Measurements from ENCODE around the gene DLG2.

The DLG2 gene

DNA sequence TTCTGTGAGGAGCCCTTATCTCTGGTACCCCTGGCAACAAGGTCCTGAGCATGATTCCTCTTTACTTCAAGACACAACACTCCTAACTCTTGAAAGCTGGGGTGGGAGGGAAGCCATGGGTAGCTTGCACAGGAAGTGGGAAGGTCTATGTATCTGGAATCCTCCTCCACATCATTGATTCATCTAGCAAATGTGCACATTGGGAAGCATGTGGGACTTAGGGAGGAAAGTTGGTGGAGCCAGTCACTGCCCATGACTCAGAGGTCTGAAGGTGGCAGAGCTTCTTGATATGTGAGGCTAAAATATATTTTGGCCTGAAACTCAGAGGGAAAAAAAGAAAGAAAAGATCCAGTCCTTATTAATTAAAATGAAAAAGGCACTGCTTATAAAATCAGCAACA is 1000.9 kb downstream of the DLG2 start:
- no peak for TF ChIP-seq TEAD4 (IDR thresholded peaks at IDR 0.05)
- TF ChIP-seq YY1 (IDR thresholded peaks at IDR 0.05; ENCODE audit: low read depth) = no peak
- no peak for TF ChIP-seq FOXM1 (IDR thresholded peaks at IDR 0.05; ENCODE audit: borderline replicate concordance, low read depth)

DNA sequence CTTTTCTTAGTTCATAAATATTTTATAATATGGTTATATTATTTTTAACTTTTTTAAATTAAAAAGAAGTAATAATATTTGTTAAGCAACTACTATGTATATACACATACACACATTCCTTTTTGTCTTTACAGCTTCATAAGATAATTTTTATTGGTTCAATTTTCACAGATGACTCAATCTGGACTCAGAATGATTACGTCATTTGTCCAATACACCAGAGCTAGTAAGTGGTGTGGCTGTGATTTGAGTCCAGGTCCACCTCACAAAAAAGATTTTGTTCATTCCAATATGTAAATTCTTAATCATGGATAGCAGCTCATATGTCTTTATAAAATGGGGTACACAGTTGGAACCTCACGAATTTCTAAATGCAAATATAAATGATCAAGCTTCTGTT is 1014.5 kb downstream of the DLG2 start:
- TF ChIP-seq, protein P1, sequence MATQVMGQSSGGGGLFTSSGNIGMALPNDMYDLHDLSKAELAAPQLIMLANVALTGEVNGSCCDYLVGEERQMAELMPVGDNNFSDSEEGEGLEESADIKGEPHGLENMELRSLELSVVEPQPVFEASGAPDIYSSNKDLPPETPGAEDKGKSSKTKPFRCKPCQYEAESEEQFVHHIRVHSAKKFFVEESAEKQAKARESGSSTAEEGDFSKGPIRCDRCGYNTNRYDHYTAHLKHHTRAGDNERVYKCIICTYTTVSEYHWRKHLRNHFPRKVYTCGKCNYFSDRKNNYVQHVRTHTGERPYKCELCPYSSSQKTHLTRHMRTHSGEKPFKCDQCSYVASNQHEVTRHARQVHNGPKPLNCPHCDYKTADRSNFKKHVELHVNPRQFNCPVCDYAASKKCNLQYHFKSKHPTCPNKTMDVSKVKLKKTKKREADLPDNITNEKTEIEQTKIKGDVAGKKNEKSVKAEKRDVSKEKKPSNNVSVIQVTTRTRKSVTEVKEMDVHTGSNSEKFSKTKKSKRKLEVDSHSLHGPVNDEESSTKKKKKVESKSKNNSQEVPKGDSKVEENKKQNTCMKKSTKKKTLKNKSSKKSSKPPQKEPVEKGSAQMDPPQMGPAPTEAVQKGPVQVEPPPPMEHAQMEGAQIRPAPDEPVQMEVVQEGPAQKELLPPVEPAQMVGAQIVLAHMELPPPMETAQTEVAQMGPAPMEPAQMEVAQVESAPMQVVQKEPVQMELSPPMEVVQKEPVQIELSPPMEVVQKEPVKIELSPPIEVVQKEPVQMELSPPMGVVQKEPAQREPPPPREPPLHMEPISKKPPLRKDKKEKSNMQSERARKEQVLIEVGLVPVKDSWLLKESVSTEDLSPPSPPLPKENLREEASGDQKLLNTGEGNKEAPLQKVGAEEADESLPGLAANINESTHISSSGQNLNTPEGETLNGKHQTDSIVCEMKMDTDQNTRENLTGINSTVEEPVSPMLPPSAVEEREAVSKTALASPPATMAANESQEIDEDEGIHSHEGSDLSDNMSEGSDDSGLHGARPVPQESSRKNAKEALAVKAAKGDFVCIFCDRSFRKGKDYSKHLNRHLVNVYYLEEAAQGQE (IDR thresholded peaks at IDR 0.05; ENCODE audit: low read depth) = no peak
- TF ChIP-seq TEAD4 (IDR thresholded peaks at IDR 0.05) = no peak
- TF ChIP-seq CREB1 (IDR thresholded peaks at IDR 0.05; ENCODE audit: low read depth) = no peak
- TF ChIP-seq RAD21 (IDR thresholded peaks at IDR 0.05; ENCODE audit: low read depth) = no peak
- TF ChIP-seq FOXM1 (IDR thresholded peaks at IDR 0.05; ENCODE audit: borderline replicate concordance, low read depth) = no peak
- TF ChIP-seq TAF1 (IDR thresholded peaks at IDR 0.05; ENCODE audit: low read depth) = no peak
- no peak for TF ChIP-seq NFIC (IDR thresholded peaks at IDR 0.05)
- TF ChIP-seq TCF12 (IDR thresholded peaks at IDR 0.05; ENCODE audit: low read depth) = no peak
- TF ChIP-seq ZBTB7A (IDR thresholded peaks at IDR 0.05; ENCODE audit: low read depth) = no peak
- no peak for TF ChIP-seq YY1 (IDR thresholded peaks at IDR 0.05; ENCODE audit: low read depth)
- no peak for TF ChIP-seq EGR1 (IDR thresholded peaks at IDR 0.05)
- TF ChIP-seq, protein P2, sequence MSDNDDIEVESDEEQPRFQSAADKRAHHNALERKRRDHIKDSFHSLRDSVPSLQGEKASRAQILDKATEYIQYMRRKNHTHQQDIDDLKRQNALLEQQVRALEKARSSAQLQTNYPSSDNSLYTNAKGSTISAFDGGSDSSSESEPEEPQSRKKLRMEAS (IDR thresholded peaks at IDR 0.05) = no peak
- no peak for TF ChIP-seq CEBPB (IDR thresholded peaks at IDR 0.05)
- TF ChIP-seq, protein P3, sequence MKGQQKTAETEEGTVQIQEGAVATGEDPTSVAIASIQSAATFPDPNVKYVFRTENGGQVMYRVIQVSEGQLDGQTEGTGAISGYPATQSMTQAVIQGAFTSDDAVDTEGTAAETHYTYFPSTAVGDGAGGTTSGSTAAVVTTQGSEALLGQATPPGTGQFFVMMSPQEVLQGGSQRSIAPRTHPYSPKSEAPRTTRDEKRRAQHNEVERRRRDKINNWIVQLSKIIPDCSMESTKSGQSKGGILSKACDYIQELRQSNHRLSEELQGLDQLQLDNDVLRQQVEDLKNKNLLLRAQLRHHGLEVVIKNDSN (IDR thresholded peaks at IDR 0.05) = no peak
- TF ChIP-seq EP300 (IDR thresholded peaks at IDR 0.05; ENCODE audit: borderline replicate concordance) = no peak

DNA sequence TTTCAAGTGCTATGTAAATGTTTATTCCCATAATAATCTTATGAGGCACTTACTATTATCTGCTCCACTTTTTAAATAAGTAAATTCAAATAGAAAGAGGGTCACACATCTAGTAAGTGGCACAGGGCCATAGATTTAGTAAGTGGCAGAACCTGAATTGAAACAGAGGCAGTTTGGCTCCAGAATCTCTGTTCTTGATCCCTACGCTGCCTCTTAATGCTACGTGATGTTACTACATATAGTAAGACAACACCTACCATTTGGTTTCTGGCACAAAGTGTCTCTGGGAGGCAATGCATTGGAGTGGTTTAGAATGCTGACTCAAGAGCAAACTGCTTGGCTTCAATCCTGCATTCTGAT is 1018.3 kb downstream of the DLG2 start:
- TF ChIP-seq EGR1 (IDR thresholded peaks at IDR 0.05) = no peak
- no peak for TF ChIP-seq NFIC (IDR thresholded peaks at IDR 0.05)
- TF ChIP-seq CREB1 (IDR thresholded peaks at IDR 0.05; ENCODE audit: low read depth) = no peak
- TF ChIP-seq CEBPB (IDR thresholded peaks at IDR 0.05) = no peak
- TF ChIP-seq, protein P3 (IDR thresholded peaks at IDR 0.05) = no peak

DNA sequence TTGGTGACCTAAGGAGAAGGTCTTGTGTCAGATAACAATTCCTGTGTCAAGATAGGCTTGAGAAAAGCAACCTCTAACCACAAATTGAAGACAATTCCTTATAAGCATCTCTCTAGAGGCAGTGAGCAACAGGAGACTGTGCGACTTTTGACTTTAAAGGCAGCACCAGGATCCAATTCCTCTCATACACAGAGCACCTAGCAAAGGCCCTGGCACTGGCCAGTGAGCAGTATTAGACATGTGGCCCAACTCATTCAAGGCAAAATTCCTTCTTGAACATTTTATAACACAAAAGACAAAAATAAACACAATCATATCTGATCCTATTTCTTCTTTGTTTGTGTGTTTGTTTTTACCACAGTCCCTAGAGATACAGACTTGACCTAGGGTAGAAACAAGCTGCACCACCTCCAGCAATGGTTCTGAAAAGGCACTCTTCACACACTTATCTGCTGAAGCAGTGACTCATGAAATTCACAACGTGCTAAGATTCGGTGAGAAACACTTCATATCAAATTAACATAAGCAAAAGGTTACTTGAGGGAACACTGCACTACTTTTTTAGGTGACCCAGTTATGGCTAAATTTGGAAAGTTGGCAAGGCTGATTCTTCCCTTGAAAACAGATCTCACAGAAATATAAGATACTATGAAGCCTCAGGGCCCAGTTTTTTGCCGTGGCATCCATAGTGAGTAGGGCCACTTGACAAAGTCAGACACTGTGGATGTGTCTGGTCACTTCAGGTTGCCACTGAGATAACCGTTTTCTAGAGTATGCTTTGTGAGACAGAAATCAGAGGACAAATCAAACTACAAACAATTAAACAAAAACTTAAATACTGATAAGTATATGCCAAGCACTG is 1018.9 kb downstream of the DLG2 start:
- no peak for TF ChIP-seq CREB1 (IDR thresholded peaks at IDR 0.05; ENCODE audit: low read depth)
- TF ChIP-seq RAD21 (IDR thresholded peaks at IDR 0.05; ENCODE audit: low read depth) = no peak
- TF ChIP-seq EGR1 (IDR thresholded peaks at IDR 0.05) = no peak
- TF ChIP-seq CEBPB (IDR thresholded peaks at IDR 0.05) = no peak
- TF ChIP-seq, protein P1 (IDR thresholded peaks at IDR 0.05; ENCODE audit: low read depth) = no peak
- no peak for TF ChIP-seq TAF1 (IDR thresholded peaks at IDR 0.05; ENCODE audit: low read depth)
- no peak for TF ChIP-seq TEAD4 (IDR thresholded peaks at IDR 0.05)
- no peak for TF ChIP-seq ZBTB7A (IDR thresholded peaks at IDR 0.05; ENCODE audit: low read depth)
- TF ChIP-seq EP300 (IDR thresholded peaks at IDR 0.05; ENCODE audit: borderline replicate concordance) = no peak
- TF ChIP-seq FOXM1 (IDR thresholded peaks at IDR 0.05; ENCODE audit: borderline replicate concordance, low read depth) = no peak
- TF ChIP-seq YY1 (IDR thresholded peaks at IDR 0.05; ENCODE audit: low read depth) = no peak
- TF ChIP-seq, protein P3 (IDR thresholded peaks at IDR 0.05) = no peak
- no peak for TF ChIP-seq TCF12 (IDR thresholded peaks at IDR 0.05; ENCODE audit: low read depth)
- TF ChIP-seq, protein P2 (IDR thresholded peaks at IDR 0.05) = no peak
- no peak for TF ChIP-seq NFIC (IDR thresholded peaks at IDR 0.05)

DNA sequence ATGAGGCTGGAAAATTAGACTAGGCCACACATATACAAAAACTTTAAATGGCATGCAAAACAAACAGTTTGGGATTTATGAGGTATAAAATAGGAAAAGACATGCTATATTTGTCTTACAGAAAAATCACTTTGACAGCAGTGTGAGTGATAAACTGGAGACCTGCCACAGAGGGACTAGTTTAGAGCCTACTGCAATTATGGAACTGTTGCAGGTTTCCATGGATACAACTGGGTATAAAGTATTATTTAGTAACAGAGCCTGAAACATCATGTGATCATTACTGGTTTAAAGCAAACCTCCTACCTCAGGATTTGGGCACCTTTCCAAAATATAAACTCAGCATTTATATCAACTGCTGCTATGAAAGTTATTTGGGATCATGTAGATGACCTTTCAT is 1032.5 kb downstream of the DLG2 start:
- no peak for TF ChIP-seq YY1 (IDR thresholded peaks at IDR 0.05; ENCODE audit: low read depth)
- no peak for TF ChIP-seq EP300 (IDR thresholded peaks at IDR 0.05; ENCODE audit: borderline replicate concordance)
- TF ChIP-seq ZBTB7A (IDR thresholded peaks at IDR 0.05; ENCODE audit: low read depth) = no peak
- TF ChIP-seq RAD21 (IDR thresholded peaks at IDR 0.05; ENCODE audit: low read depth) = no peak
- TF ChIP-seq CEBPB (IDR thresholded peaks at IDR 0.05) = no peak
- TF ChIP-seq TEAD4 (IDR thresholded peaks at IDR 0.05) = no peak
- TF ChIP-seq TAF1 (IDR thresholded peaks at IDR 0.05; ENCODE audit: low read depth) = no peak
- TF ChIP-seq, protein P1 (IDR thresholded peaks at IDR 0.05; ENCODE audit: low read depth) = no peak
- TF ChIP-seq CREB1 (IDR thresholded peaks at IDR 0.05; ENCODE audit: low read depth) = no peak
- TF ChIP-seq NFIC (IDR thresholded peaks at IDR 0.05) = no peak
- TF ChIP-seq FOXM1 (IDR thresholded peaks at IDR 0.05; ENCODE audit: borderline replicate concordance, low read depth) = no peak
- TF ChIP-seq, protein P3 (IDR thresholded peaks at IDR 0.05) = no peak
- TF ChIP-seq TCF12 (IDR thresholded peaks at IDR 0.05; ENCODE audit: low read depth) = no peak
